ENCODE data around the gene CNNM3.

- TF ChIP-seq CTCF (IDR thresholded peaks at IDR 0.05) (no peak), POLR2A (IDR thresholded peaks at IDR 0.05) (no peak), POLR2AphosphoS5 (IDR thresholded peaks at IDR 0.05) (peak; percentile 88)
Measured at GRCh38 chr2:96832754-96833507, 16.9 kb downstream of the CNNM3 start.

Measured in prostate gland (tissue), 2 donors.